Loucy (cell line): ENCODE data around the gene CAGE1.

ENCODE experiments used
- CTCF ChIP-seq: fragments of 200-600 bp; sonication (generic); conservative IDR thresholded peaks from 2 replicates; pipeline ENCODE4 v1.5.1; 2014; ENCODE audit warnings: mild to moderate bottlenecking, antibody characterized with exemption, low read length
- EZH2phosphoT487 ChIP-seq: fragments of 200-600 bp; IDR thresholded peaks from 2 replicates; pipeline ENCODE4 v1.6.1; 2018; ENCODE audit warnings: antibody characterized with exemption, mild to moderate bottlenecking, moderate library complexity, borderline replicate concordance

- no peak for TF ChIP-seq CTCF
- no peak for TF ChIP-seq EZH2phosphoT487
These were observed 75.1 kb downstream of the CAGE1 start for GRCh38 chr6:7314414-7314813.
